ENCODE data around the gene LRBA. TPM values are rescaled to one million over a fixed set of nuclear protein-coding genes. Genes with fewer than 3 reads are reported as not detected.

LRBA gene
- total and polyA plus RNA-seq, 9 donors, result 9.7 to 49.2 (median 30.4) TPM

DNA sequence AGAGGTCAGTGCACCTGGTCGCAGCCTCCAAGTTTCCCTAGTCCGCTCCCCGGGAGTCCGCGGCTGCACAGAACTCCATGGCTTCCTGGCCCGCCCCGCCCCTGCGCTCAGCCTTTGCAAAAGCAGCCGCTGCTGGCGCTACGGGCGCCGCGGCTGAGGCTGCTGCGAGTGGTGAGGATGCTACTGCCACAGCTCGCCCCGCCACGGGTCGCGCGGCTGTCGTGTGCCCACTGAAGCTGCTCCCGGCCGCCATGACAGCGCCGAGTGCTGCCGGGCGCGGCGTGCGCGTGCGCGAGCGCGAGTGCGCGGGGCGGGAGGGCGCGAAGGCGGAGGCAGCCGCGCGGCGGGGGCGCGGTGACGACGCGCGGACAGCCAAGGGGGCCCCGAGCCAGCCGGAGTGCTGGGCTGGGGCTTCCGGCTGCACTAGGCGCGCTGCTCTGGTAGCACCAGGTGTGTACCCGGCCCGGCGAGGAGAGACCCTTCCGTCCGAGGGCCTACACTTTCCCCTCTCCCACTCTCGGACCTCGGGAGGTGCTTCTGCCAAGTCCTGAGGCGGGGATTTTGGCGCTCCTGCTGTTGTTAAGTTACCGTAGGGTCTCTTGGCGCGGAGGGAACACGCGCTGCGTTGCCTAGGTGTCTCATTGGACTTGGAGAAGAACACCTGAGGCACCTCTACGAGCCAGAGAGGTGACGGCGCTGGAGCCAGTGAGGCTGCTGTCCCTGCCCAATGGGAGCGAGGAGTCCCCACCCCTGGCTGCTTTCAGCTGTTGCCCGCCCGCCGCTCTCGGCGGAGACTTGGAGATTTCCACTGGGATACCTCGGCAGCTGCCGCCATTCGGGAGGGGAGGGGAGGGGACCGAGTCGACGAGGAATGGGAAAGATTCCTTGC lies 619 bp upstream of the LRBA start:
- Histone ChIP-seq H3K27ac (peak overlapping the region; percentile 84 to 96), H3K36me3 (no peaks in the 10 kb centered on the region), H3K9me3 (no peaks in the 10 kb centered on the region), H3K4me3 (peak overlapping the region; percentile 72), H3K27me3 (no peaks in the 10 kb centered on the region), H3K4me1 (ENCODE audit: insufficient read depth) (no peaks in the 10 kb centered on the region)
- intact Hi-C loops (cut with DNase I), result no loop called here
- DNase-seq, result peak; percentile 74 to 85 (median 77)
- TF ChIP-seq, protein P1, sequence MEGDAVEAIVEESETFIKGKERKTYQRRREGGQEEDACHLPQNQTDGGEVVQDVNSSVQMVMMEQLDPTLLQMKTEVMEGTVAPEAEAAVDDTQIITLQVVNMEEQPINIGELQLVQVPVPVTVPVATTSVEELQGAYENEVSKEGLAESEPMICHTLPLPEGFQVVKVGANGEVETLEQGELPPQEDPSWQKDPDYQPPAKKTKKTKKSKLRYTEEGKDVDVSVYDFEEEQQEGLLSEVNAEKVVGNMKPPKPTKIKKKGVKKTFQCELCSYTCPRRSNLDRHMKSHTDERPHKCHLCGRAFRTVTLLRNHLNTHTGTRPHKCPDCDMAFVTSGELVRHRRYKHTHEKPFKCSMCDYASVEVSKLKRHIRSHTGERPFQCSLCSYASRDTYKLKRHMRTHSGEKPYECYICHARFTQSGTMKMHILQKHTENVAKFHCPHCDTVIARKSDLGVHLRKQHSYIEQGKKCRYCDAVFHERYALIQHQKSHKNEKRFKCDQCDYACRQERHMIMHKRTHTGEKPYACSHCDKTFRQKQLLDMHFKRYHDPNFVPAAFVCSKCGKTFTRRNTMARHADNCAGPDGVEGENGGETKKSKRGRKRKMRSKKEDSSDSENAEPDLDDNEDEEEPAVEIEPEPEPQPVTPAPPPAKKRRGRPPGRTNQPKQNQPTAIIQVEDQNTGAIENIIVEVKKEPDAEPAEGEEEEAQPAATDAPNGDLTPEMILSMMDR (IDR thresholded peaks at IDR 0.05), result no peak
- peak; percentile 60 for TF ChIP-seq POLR2A (IDR thresholded peaks at IDR 0.05)
- 0 to 1% (median 1%) methylated on average over 56 to 87 of the region's 87 CpGs for WGBS, 3 donors

DNA sequence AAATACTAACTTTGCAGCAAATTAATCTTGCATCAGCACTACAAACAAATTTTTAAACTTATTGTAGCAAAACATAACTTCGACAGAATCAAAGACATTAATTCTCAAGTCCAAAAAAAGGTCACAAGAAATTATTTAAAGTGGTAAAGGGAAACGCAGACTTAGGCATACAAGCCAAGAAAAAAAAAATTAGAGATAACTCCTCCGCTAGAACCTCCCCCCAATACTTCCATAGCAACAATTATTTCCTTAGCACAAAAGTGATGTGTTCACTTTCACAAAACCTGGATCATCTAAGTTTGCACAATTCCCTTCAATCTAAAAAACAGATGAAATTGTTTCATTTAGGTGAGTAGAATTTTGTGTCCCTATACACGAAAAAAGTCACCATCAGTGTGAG lies 1.1 kb downstream of the LRBA start:
- intact Hi-C loops (cut with DNase I), result no loop called here
- 7 to 10% (median 8%) methylated on average over 4 of the region's 4 CpGs for WGBS, 3 donors
- Histone ChIP-seq H3K27ac (peak overlapping the region in 1 of 2 donors; percentile 96), H3K4me1 (ENCODE audit: insufficient read depth) (no peaks in the 10 kb centered on the region), H3K36me3 (no peaks in the 10 kb centered on the region), H3K27me3 (no peaks in the 10 kb centered on the region), H3K4me3 (peak overlapping the region; percentile 72), H3K9me3 (no peaks in the 10 kb centered on the region)
- no peak for DNase-seq
- TF ChIP-seq, protein P1 (IDR thresholded peaks at IDR 0.05), result no peak
- TF ChIP-seq EP300 (IDR thresholded peaks at IDR 0.05) (no peak), POLR2A (IDR thresholded peaks at IDR 0.05) (no peak)

DNA sequence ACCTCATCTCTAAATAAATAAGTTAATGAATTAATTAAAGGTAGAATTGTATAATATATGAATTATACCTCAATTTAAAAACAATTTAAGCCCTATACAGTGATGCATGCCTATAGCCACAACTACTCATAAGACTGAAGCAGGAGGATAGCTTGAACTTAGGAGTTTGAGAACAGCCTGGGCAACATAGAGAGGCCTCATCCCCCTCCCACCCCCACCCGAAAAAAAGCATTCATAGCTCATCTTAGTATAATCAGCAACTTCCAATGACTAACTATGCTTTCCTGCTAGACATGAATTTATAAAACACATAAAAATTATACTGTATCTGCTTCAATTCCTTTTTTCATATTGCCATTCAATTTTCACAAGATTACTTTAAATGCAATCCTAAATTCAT lies 1.6 kb downstream of the LRBA start:
- 12 to 24% (median 20%) methylated on average over 1 of the region's 1 CpG for WGBS, 3 donors
- H3K27ac ChIP-seq, result no peak overlapping the region
- no peaks in the 10 kb centered on the region for H3K27me3 ChIP-seq
- H3K4me1 ChIP-seq (ENCODE audit: insufficient read depth), result no peaks in the 10 kb centered on the region
- TF ChIP-seq EP300 (IDR thresholded peaks at IDR 0.05) (no peak), POLR2A (IDR thresholded peaks at IDR 0.05) (no peak)
- TF ChIP-seq, protein P1 (IDR thresholded peaks at IDR 0.05), result no peak
- no peaks in the 10 kb centered on the region for H3K36me3 ChIP-seq
- H3K9me3 ChIP-seq, result no peaks in the 10 kb centered on the region
- DNase-seq, result no peak
- intact Hi-C loops (cut with DNase I), result no loop called here
- H3K4me3 ChIP-seq, result peak overlapping the region; percentile 5

DNA sequence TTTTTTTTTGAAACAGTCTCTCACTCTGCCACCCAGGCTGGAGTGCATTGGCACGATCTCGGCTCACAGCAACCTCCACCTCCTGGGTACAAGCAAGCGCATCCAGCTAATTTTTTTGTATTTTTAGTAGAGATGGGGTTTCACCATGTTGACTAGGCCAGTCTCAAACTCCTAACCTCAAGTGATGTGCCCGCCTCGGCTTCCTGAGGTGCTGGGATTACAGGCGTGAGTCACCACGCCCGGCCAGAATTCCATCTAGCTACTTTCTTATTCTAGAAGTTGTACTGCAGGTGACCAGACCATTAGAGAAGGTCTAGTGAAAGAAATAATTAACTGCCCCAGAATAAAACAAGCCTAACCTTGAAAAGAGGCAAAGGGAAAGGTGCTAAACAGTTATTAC lies 2.3 kb downstream of the LRBA start:
- H3K9me3 ChIP-seq, result no peaks in the 10 kb centered on the region
- WGBS, 3 donors, result 89 to 91% (median 89%) methylated on average over 8 of the region's 8 CpGs
- no peaks in the 10 kb centered on the region for H3K4me1 ChIP-seq (ENCODE audit: insufficient read depth)
- no peak for DNase-seq
- no peak for TF ChIP-seq POLR2A (IDR thresholded peaks at IDR 0.05)
- TF ChIP-seq EP300 (IDR thresholded peaks at IDR 0.05), result no peak
- TF ChIP-seq, protein P1 (IDR thresholded peaks at IDR 0.05), result no peak
- no peaks in the 10 kb centered on the region for H3K36me3 ChIP-seq
- intact Hi-C loops (cut with DNase I), result no loop called here
- no peaks in the 10 kb centered on the region for H3K27me3 ChIP-seq
- no peak overlapping the region for H3K4me3 ChIP-seq
- no peak overlapping the region for H3K27ac ChIP-seq

Measured in ovary (tissue), 9 donors.